ENCODE results near the gene UQCC3.
"Not testable (repeated sequence)": the region's sequence is repeated elsewhere in the genome, so short reads cannot be mapped to it uniquely, and the experiment has no call there.

Gene UQCC3, protein sequence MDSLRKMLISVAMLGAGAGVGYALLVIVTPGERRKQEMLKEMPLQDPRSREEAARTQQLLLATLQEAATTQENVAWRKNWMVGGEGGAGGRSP
- total RNA-seq: 7.6 to 9.7 reads per million in 2 donors

GRCh38 chr11:62671608-62672389, at the start of gene UQCC3, which contains the start of gene LBHD1:
TSS of gene UQCC3 (plus strand) at chr11:62671673. CDS start at chr11:62671746, 73 bp downstream.
TSS of gene LBHD1 (minus strand) at chr11:62672267. CDS start at chr11:62670031, 2,236 bp downstream.
- DNase-seq: peak; percentile 41

DNA sequence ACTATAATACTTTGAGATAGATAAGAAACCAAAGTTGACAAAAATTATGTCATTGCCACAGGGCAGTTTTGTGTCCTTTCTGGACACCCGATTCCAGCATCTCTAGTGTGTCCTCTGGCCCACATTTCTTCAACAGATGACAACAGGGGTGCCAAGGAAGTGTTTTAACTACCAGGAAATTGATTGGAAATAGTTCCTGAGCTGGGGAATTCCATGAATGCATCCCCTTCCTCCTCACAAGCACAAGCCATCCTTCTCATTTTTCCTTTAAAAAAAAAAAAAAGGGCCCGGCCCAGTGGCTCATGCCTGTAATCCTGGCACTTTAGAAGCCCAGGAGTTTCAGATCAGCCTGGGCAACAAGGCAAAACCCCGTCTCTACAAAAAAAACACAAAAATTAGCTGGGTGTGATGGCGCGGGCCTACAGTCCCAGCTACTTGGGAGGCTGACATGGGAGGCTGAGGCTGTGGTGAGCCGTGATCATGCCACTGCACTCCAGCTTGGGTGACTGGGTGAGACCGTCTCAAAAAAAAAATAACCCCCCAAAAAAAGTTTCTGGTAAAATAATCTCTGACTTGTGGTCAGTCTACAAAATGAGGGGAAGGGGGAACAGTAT, 48.9 kb upstream of the UQCC3 start:
- no peak for DNase-seq

DNA sequence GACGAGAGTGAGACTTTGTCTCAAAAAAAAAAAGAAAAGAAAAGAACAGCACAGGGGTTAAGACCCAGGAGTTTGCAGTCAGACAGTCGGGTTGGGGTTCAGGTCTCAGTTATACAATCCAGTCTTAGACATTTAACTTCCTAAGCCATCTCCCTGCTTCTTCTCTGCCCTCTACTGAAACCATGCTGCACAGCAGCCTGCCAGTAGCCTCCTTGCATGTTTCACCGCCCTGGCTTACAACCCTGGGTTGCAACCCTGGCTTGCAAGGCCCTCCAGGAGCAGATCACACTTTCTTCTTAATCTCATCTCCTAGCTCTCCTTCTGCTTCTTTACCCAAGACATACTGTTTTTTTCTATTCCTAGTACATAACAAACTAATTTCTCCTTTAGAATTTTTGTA, 43.8 kb upstream of the UQCC3 start:
- DNase-seq: no peak

- DNase-seq: no peak
Observed at GRCh38 chr11:62632492-62632891, 39.0 kb upstream of the UQCC3 start.

- DNase-seq: no peak
Observed at GRCh38 chr11:62644220-62644619, 27.3 kb upstream of the UQCC3 start.

DNA sequence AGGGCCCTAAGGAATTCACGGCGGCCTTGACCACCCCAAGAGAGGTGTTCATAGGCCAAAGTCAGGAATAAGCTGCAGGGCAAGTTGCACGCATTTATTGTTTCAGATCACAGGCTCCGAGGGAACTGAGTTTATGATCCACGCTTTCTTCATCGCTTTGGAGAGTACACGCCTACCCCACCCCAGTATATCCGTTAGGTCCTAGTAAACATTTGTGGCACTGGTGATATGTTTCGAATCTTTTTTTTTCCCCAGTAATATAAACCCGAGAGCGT, 25.9 kb upstream of the UQCC3 start:
- no peak for DNase-seq

DNA sequence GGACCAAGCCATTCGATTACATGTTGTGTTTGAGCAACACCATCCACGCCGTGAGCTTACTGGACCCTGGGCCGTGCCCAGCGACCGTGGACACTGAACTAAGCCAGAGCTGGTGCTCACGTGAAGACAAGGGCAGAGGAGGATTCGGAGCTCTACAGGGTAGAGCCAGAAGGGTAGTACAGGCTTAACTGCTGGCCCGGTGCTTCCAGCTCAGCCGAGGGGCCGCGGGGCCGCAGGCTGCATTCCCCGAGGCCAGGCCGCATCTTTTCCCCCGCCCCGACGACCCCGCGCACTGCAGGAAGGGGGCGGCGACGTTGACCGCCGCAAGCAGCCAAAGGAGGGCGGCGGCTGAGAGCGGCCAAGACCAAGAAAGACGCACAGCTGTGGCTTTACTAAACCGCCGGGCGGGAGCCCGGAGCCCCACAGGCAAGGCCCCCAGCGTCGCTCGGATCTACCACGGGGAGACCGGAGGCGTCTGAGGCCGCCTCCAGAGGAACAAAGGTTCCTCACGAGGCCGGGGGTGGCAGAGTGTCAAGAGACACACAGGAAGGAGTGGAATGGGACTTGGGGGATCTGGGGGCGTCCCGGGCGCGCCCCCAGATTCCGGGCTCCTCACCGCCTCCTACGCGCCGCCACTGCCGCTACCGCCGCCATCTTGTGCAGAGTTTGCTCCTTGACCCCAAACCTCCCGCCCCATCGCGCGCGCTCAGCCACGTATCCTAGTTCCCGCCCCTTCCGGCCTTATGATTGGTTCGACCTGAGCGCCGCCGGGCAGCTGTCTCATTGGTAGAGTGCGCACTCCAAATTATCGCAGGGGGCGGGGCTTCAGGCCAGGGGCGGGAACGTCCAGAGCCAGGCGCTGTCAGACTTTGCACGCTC, 25.3 kb upstream of the UQCC3 start, which contains the start of gene GANAB:
GANAB (minus strand) TSS at position 668 of the 879 bp plus-strand sequence; CDS start at position 654, 14 bp downstream.
- peak; percentile 94 for DNase-seq

DNA sequence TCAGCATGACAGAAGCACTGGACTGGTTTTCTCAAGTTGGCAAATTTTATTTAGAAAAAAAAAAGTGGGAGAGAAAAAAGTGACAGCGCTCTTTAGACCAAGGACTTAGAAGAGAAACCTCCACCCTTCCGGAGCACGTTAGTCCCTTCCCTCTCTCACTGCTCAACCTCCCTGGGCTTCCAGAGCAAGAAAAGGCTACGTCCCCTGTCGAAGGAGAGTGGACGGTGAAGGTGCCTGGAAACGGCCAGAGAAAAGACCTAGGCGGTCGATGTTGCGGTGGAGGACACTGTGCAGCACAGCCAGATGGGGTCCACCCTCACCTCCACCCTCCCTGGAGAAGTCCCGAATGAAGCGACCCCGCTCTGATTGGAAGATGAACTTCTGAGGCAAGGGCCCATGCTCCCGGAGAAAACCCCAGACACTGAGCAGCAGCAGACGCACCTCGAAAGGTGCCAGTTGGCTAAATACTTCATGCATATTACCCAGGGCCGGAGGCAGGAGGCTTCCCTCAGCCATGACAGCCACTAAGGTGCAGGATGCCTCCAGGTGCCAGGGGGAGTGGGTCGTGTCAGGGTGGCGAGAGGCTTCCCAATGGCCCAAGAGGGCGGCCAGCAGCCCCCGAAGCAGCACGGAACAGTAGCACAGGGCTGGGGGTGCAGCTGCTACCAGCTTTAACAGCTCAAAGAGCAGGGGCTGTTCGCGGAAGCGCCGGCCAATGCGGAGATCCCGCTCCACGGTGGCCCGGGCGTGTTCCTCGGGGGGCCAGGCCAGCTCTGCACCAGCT, 24.5 kb upstream of the UQCC3 start:
- no peak for DNase-seq

- no peak for DNase-seq
Observed at GRCh38 chr11:62647609-62648005, 23.9 kb upstream of the UQCC3 start.

GRCh38 chr11:62648185-62648966, 23.1 kb upstream of the UQCC3 start:
- DNase-seq: no peak

- no peak for DNase-seq
Observed at GRCh38 chr11:62648967-62649364, 22.5 kb upstream of the UQCC3 start.

DNA sequence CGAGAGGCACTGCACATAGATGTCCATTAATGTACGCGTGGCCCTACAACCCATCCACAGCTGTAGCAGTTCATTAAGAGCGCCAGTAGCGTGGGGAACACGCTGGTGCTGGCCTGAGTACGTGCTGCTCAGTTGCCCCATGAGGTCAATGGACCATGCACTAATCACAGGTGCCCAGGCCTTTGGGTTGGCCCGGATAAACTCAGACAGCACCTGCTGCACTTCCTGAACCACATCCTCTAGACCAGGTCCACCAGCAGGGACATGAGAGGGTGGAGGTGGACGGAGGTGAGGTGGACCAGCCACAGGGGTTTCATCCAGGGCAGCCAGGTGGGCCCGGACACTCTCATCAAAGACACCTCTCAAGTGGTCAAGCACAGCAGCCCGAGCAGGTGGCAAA, 22.0 kb upstream of the UQCC3 start:
- DNase-seq: no peak

DNA sequence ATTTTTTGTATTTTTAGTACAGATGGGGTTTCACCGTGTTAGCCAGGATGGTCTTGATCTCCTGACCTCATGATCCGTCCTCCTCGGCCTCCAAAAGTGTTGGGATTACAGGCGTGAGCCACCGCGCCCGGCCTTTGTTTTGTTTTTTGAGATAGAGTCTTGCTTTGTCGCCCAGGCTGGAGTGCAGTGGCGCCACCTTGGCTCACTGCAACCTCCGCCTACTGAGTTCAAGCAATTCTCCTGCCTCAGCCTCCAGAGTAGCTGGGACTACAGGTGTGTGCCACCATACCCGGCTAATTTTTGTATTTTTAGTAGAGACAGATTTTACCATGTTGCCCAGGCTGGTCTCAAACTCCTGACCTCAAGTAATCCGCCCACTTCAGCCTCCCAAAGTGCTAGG, 21.2 kb upstream of the UQCC3 start:
- DNase-seq: not testable (repeated sequence)

GRCh38 chr11:62652161-62653006, 19.1 kb upstream of the UQCC3 start:
- DNase-seq: peak; percentile 21

DNA sequence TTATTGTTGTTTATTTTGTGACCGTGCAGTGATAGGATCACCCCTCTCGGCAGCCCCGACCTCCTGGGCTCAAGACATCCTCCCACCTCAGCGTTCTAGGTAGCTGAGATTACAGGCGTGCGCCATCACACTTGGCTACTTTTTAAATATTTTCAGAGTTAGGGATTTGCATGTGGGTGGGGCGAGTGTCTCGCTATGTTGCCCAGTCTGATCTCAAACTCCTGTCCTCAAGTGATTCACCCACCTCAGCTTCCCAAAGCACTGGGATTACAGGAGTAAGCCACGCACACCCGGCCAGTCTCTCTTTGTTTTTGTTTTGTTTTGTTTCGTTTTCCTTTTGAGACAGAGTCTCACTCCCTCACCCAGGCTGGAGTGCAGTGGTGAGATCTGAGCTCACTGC, 17.2 kb upstream of the UQCC3 start:
- no peak for DNase-seq

- DNase-seq: no peak
Observed at GRCh38 chr11:62656796-62657429, 14.6 kb upstream of the UQCC3 start.

DNA sequence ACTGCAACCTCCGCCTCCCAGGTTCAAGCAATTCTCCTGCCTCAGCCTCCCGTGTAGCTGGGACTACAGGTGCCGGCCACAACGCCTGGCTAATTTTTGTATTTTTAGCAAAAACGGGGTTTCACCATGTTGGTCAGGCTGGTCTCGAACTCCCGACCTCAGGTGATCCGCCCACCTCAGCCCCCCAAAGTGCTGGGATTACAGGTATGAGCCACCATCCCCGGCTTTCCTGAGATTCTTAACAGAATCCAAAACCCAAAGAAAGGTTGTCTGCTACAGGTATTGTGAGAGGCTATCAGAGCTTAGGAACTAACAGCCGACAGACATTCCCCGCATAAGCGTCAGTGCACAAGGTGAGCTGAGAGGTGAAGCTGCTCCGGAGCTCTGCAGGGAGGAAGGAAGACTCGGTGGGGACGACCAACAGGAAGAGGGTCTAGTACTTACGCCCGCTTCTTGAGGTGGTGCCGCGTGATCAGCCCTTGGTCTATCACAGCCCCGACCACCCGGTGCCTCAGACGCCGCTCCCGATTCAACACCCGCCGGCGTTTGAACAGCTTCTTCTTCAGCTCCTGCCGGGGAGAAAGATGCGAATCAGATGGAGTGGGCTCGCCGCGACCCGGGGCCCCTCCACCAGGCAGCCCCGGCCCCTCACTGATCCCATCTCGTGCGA, 6.9 kb upstream of the UQCC3 start:
- DNase-seq: peak; percentile 49

DNA sequence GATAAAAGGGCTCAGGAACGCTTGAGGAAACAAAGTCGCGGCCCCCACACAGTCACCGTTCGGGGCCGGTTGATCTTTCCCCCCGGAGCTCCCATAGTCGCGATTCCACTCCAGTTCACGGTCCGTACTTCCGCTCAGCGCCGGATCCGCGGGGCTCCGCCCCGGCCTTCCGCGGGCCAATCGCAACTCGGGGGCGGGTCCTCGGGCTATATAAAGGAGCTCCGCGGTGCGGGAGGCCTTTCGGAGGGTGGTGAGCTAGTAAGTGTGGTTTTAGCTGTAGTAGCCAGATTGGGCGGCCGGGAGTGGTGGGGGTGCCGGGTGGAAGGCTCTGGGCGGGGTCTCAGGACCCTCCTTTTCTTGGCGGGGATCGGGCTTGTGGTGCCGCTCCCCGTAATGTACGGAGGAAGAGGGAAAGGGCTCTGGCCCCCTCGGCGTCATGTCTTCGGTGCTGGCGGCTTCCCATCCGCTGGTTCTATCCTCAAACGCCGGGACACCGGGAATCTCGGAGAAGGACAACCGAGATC, 6.3 kb upstream of the UQCC3 start, which contains the start of the genes C11orf98 and CSKMT:
C11orf98 (minus strand) TSS at position 136 of the 524 bp plus-strand sequence; CDS start at position 95, 41 bp downstream.
CSKMT (plus strand) TSS at position 238 of the 524 bp plus-strand sequence. CDS start 568 bp downstream, outside the sequence.
- peak; percentile 85 for DNase-seq

Data from activated gamma-delta T cell (primary cell).